ENCODE measurements around the gene USP43. TPM values are rescaled to one million over a fixed set of nuclear protein-coding genes. Genes with fewer than 3 reads are reported as not detected.

USP43 gene
- total and polyA plus RNA-seq, 2 donors (not counting 1 experiment from before 2014, with no cell fraction given) = 0.16 to 0.30 TPM

DNA sequence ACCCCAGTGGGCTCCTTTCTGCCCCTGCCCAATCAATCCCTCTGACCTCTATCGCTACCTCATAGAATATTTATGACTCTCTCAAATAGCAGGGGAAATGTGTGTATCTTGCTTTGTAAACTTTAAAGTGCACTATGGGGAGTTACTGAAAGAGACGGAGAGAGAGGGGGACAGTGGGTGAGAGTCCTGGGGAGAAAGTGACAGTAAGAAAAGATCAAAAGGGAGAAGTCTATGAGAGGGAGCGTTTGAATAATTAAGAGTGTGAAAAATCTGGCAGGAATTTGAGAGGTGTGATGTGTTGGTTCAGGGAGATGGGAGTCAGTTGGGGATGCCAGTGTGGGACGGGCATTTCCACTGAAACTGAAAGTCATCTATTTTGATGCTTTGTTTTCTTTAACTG, 32.6 kb downstream of the USP43 start:
- H3K27ac Mint-ChIP-seq = no peak overlapping the region
- ChIA-PET POLR2A (no interaction called here), CTCF (no interaction called here)
- H3K9ac ChIP-seq (ENCODE audit: low read length) = no peak overlapping the region
- H3K9me3 Mint-ChIP-seq (ENCODE audit: insufficient read depth) = no peaks in the 10 kb centered on the region
- no peak overlapping the region for H3K27ac ChIP-seq (ENCODE audit: low read length in 2 of 2)
- no peaks in the 10 kb centered on the region for H3K36me3 ChIP-seq (replicated peaks in 1 of 2; ENCODE audit: control extremely low read depth in 1 of 2, control insufficient read depth in 1 of 2, extremely low read depth in 1 of 2, insufficient read depth in 2 of 2, low read length in 1 of 2)
- intact Hi-C loops (cut with micrococcal nuclease) = no loop called here
- H3K4me2 ChIP-seq (replicated peaks; ENCODE audit: low read depth, low read length, poor library complexity, severe bottlenecking) = no peak overlapping the region
- 100% methylated on average over 2 of the region's 4 CpGs for WGBS (ENCODE audit: insufficient coverage)
- no peaks in the 10 kb centered on the region for H3K4me1 Mint-ChIP-seq
- H4K20me1 ChIP-seq (ENCODE audit: control insufficient read depth, insufficient read depth, low read length, poor library complexity, severe bottlenecking) = no peaks in the 10 kb centered on the region
- DNase-seq (no peak), ATAC-seq (ENCODE audit: low read depth) (no peak)
- H3K4me3 ChIP-seq (ENCODE audit: control extremely low read depth in 1 of 5, extremely low read depth in 1 of 5, insufficient read depth in 1 of 5, low read depth in 2 of 5, low read length in 4 of 5) = no peak overlapping the region
- no peaks in the 10 kb centered on the region for H3K4me1 ChIP-seq (ENCODE audit: control insufficient read depth in 2 of 2, insufficient read depth in 2 of 2, low read length in 2 of 2)
- TF ChIP-seq CTCF (IDR thresholded peaks at IDR 0.05) (no peak), EZH2 (IDR thresholded peaks at IDR 0.05; ENCODE audit: borderline replicate concordance, insufficient read depth, low read depth, low read length, poor library complexity, severe bottlenecking) (no peak)
- no peaks in the 10 kb centered on the region for H3K79me2 ChIP-seq (ENCODE audit: control insufficient read depth, insufficient read depth, low read length)
- no peaks in the 10 kb centered on the region for H3K27me3 ChIP-seq (replicated peaks in 1 of 4; ENCODE audit: control extremely low read depth in 1 of 4, control insufficient read depth in 3 of 4, insufficient read depth in 4 of 4, low read length in 3 of 4)
- H2AFZ ChIP-seq (ENCODE audit: insufficient read depth, low read depth, low read length, poor library complexity, severe bottlenecking) = no peak overlapping the region
- H3K9me3 ChIP-seq (ENCODE audit: control extremely low read depth in 1 of 3, control insufficient read depth in 2 of 3, insufficient read depth in 1 of 3, low read length in 2 of 3) = peaks cover 0 to 10% (median 8%) of the 10 kb centered on the region in 3 donors
- no peaks in the 10 kb centered on the region for H3K27me3 Mint-ChIP-seq
- H3K4me3 Mint-ChIP-seq = no peak overlapping the region

DNA sequence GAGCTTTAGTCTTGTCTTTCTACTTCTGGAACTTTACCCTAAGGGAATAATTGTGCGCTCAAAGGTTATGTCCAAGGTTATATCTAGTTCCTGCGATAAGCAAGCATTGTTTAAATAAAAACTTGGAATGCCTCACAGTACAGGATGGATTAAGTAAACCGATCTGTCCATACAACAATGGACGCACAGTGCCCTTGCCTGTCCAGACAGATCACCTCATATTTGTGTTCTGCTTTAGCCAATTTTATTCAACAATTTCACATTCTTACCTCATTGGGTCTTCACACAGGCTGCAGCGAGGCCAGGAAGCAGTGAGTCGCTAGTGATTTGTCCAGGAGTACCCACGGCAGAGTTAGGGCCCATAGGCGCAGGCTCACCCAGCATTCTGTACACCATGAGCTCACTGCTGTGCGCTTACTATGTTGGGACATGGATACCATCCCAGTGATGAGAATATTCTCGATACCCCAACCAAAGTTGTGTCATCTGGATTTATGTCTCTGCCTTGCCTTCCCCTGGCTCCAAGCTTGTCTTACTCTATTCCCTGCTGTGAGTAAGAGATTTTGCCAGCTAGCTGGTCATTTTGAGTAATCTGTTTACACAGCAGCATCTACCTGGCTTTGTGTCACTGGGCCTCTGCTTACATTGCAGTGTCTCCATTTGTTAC, 39.8 kb downstream of the USP43 start:
- Mint-ChIP-seq H3K4me1 (no peaks in the 10 kb centered on the region), H3K27me3 (no peaks in the 10 kb centered on the region), H3K27ac (no peak overlapping the region), H3K9me3 (ENCODE audit: insufficient read depth) (no peaks in the 10 kb centered on the region), H3K4me3 (no peak overlapping the region)
- ATAC-seq (ENCODE audit: low read depth) (no peak), DNase-seq (no peak)
- intact Hi-C loops (cut with micrococcal nuclease) = no loop called here
- WGBS (ENCODE audit: insufficient coverage) = 92% methylated on average over 8 of the region's 10 CpGs
- ChIA-PET CTCF (no interaction called here), POLR2A (no interaction called here)
- Histone ChIP-seq H4K20me1 (ENCODE audit: control insufficient read depth, insufficient read depth, low read length, poor library complexity, severe bottlenecking) (no peaks in the 10 kb centered on the region), H3K27ac (ENCODE audit: low read length in 2 of 2) (no peak overlapping the region), H3K4me2 (replicated peaks; ENCODE audit: low read depth, low read length, poor library complexity, severe bottlenecking) (no peak overlapping the region), H3K9ac (ENCODE audit: low read length) (no peak overlapping the region), H3K79me2 (ENCODE audit: control insufficient read depth, insufficient read depth, low read length) (no peaks in the 10 kb centered on the region), H3K9me3 (ENCODE audit: control extremely low read depth in 1 of 3, control insufficient read depth in 2 of 3, insufficient read depth in 1 of 3, low read length in 2 of 3) (peaks cover 0 to 6% (median 2%) of the 10 kb centered on the region in 3 donors), H3K4me1 (ENCODE audit: control insufficient read depth in 2 of 2, insufficient read depth in 2 of 2, low read length in 2 of 2) (no peaks in the 10 kb centered on the region), H2AFZ (ENCODE audit: insufficient read depth, low read depth, low read length, poor library complexity, severe bottlenecking) (no peak overlapping the region), H3K4me3 (ENCODE audit: control extremely low read depth in 1 of 5, extremely low read depth in 1 of 5, insufficient read depth in 1 of 5, low read depth in 2 of 5, low read length in 4 of 5) (no peak overlapping the region), H3K36me3 (replicated peaks in 1 of 2; ENCODE audit: control extremely low read depth in 1 of 2, control insufficient read depth in 1 of 2, extremely low read depth in 1 of 2, insufficient read depth in 2 of 2, low read length in 1 of 2) (no peaks in the 10 kb centered on the region), H3K27me3 (replicated peaks in 1 of 4; ENCODE audit: control extremely low read depth in 1 of 4, control insufficient read depth in 3 of 4, insufficient read depth in 4 of 4, low read length in 3 of 4) (no peaks in the 10 kb centered on the region)
- TF ChIP-seq CTCF (IDR thresholded peaks at IDR 0.05) (no peak), EZH2 (IDR thresholded peaks at IDR 0.05; ENCODE audit: borderline replicate concordance, insufficient read depth, low read depth, low read length, poor library complexity, severe bottlenecking) (no peak)
